Superior temporal gyrus (tissue), 1 donor: ENCODE measurements around the gene CAPN5.

Source experiments
- DNase-seq: peaks from one replicate; pipeline ENCODE4 v3.0.0-alpha.2; 2016; ENCODE audit errors: extremely low spot score

Gene CAPN5

DNA sequence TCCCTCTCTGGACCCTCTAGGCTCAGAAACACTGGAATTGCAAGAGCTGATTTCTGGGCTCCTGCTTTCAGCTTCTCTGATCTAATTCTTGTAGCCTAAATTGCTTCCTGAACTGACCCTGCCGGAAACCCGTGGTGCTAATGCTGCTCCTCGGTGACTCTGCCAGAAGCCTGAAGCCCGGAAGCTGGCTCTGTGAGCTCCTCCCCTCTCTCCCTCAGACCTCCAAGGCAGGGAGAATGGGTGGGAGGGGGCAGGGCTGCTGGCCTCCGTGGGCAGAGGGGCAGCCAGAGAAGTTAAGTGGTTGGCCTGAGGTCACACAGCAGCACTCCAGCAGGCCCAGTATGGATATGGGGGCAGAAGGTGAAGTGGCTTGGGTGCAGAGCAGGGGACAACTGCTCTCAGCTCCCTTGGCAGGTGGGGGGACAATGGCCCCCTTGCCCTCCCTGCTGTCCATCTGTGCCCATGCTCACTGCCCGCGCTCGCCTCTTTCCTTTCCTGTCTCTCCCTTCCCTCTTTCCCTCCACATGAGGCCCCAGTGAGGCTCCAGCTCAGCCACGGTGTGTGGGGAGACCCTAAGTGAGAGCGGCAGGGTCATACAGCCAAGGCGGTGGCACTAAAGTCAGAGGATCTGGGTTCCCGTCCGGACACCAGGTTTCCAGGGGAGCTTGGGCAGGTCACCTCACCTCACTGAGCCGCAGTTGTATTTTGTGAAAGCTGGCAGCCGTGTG, 16.2 kb downstream of the CAPN5 start:
- DNase-seq = no peak

DNA sequence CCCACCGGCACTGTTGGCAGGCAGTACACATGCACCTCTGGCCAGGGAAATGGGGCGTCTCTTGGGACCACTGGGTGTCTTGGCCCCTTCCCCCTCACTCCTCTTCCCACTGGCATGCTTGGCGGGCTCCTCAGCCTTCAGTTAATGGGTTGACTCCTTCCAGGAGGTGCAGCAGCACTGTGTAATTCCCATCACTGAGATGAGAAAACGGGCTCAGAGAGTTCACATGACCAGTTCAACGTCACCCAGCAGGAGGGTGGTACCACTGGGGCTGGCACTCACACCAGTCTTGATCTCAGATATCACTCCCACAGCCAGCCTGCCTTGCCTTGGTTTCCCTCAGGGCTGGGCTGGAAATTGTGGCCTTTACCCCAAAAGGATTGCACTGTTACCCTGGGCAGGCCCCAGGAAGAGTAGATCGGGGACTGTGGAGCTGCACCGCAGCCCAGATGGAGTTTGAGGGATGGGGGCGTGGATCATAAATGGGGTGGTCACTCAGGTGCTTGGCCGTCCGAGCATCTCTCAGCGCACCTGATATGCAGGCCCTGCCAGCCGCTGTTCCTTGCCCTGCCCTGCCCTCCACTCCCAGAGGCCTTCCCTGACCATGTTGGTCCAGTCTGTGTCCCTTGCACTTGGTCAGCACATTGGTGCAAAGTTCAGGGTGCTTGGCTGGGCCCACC, 16.9 kb downstream of the CAPN5 start:
- DNase-seq = no peak

DNA sequence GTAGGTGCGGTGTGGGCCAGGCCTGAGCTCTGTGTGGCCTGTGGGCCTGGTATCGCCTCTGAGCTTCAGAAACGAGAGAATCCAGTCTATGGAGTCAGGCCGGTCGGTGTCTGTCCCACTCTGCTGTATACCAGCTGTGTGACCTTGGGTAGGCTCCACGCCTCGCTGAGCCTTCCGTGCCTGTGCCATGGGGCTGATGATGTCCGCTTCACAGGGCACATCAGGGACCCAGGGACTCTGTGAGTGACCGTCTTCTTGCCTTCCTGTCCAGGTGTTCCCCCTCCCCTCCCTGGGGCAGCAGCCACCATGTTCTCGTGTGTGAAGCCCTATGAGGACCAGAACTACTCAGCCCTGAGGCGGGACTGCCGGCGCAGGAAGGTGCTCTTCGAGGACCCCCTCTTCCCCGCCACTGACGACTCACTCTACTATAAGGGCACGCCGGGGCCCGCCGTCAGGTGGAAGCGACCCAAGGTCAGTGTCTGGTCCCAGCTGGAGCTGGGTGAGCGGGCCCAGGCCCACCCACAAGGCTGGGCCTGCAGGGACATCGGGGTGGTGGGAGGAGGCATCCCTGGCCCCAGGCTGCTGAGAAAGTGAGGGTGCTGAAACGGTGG, 17.9 kb downstream of the CAPN5 start:
- no peak for DNase-seq

DNA sequence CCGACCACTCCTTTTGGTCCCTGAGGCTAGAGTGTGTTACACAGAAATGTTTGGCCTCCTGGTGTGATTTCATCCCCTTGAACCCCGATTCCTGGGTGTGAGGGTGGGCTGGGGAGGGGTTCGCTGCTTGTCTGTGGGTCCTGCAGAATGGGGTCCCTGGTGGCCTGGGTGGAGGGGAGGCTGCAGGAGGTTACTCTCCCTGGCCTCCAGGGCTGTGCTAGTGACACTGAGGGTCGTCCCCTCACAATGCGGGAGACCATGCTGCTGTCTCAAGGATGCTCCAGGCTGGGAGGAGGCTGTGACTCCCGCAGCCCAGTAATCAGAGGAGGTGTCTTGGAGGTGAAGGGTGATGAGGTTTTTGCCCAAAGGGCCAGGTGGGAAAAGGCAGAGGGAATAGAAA, 18.9 kb downstream of the CAPN5 start:
- DNase-seq = no peak

DNA sequence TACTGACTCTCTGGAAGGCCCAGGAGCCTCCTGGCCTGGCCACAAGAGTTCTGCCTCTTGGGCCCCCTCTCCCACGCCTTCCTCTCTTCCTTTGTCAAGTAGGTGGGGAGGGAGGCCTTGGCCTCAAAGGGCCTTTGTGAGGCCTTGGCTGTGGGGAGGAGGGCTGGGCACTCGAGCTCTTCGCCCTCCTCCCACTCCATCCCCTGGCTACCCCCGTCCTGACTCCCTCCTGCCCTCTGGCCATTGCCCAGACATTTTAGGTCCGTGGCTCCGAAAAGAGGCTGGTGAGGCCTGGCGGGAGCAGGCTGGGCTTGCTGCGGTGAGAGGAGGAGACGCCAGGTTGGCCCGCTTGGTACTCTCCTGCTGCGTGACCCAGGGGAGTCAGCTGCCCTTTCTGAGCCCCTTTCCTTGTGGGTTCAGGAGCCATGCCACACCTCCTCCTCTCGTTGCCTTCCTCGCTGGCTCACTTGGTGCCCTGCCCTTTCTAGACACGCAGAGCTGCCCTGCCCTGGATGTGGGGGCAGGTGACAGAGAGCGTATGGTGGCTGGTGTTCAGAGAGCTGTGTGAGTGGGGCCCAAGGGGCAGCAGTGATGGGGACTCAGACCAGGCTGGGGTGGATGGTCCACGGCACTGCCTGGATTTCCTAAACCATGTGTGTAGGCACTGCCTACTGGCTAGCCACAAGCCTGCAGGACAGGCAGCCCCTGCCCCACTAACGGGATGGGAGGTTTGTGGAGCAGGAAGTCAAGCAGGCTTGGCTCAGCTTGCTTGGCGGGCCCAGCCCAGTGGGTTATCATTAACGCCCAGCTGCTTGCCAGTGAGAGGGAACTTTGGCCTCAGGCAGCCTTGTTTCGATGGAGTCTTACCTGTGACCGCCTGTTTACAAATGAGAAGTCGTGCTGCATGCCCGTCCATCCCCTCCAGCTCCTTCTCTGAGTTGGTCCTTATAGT, 20.0 kb downstream of the CAPN5 start:
- DNase-seq = no peak

DNA sequence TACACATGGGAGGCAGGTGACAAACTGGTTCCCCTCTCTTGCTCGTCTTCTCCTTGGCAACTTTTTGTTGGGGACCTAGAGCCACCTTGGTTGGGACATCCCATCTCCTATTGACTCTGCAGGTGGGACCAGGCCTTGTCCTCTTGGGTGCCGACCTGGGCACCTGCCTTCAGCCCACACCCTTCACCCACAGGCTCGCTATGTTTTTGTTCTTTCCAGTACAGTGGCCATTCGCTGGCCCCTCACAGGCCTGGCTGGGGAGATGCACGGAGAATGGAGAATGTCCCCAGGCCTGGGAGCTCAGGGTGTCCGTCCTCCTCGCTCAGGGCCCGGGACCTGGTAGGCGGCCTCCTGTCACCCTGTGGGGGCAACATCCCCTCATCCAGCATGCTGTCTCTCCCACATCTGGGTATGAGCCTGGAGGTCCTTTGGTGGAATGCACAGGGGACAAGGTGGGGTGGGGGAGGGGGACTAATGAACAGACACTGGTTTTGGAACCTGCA, 21.0 kb downstream of the CAPN5 start:
- DNase-seq = no peak

DNA sequence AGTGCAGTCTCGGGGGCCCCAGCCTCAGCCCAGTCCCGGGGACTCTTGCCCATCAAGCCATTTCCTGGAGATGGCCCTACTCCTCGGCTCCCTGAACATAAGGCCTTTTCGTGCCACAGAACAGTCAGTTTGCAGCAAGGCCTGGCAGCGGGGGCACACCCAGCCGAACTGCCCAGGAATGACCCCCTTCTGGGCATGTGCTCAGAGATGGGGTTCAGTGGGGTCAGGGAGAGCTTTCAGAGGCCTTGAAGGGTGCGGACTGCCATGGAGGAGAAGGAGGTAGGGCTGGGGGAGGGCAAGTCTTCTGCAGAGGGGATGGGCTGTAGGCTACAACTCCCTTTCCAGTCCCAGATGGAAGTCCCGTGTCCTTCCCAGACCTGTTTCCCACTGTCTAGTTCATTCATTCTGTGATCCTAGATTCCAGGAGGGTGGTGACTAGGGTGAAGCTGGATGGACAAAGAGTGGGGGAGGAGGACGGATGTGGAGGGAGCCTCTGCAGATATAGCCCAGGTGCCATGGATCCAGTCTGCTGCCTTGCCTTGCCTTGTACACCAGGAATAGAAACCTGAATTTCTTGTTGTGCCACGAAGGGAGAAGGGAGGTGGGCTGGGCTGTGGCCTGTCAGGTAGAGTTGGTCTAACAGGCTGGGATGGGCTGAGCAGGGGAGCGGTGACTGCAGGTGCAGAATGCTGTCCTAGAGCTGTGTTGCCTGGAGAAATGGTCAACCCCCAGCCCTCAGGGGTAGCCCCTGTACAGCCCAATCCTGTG, 21.6 kb downstream of the CAPN5 start:
- no peak for DNase-seq

DNA sequence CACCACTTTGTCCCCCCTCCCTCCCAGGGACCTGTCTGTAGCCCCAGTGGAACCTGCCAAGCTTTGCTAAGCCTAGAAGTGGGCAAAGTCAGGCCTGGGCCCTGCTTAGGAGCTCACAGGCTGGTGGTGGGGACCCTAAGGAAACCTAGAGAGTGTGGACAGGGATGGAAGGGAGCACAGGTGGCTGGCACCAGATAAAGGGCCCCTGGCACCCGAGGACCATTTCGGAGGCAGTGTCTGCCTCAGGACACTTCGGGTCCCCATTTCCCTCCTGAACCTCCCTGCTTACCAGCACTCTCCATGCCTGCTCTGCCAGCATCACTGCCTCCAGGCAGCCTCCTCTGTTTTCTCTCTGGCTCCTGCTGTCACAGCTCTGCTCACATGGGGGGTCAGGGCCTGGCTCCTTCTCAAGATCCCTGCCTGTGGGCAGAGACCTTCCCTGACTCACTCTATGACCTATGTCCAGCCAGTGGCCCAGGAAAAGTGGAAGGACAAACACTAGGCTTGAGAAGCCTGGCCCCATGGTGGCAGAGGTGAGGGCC, 22.3 kb downstream of the CAPN5 start:
- DNase-seq = no peak

DNA sequence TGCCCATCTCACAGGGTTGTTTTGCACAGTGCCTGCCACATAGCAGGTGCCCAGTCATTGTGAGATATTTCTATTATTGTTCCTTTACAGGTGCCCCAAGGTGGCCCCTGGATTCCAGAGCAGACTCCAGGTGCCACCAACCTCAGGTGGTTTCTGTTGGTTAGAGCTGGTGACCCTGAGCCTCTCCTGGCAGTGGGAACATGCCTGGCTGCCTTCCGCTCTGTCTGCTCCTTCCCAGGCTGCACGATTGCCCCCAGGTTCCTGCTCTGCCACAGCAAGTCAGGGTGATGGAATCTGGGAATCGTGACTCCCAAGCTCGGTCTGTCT, 23.2 kb downstream of the CAPN5 start:
- DNase-seq = no peak

DNA sequence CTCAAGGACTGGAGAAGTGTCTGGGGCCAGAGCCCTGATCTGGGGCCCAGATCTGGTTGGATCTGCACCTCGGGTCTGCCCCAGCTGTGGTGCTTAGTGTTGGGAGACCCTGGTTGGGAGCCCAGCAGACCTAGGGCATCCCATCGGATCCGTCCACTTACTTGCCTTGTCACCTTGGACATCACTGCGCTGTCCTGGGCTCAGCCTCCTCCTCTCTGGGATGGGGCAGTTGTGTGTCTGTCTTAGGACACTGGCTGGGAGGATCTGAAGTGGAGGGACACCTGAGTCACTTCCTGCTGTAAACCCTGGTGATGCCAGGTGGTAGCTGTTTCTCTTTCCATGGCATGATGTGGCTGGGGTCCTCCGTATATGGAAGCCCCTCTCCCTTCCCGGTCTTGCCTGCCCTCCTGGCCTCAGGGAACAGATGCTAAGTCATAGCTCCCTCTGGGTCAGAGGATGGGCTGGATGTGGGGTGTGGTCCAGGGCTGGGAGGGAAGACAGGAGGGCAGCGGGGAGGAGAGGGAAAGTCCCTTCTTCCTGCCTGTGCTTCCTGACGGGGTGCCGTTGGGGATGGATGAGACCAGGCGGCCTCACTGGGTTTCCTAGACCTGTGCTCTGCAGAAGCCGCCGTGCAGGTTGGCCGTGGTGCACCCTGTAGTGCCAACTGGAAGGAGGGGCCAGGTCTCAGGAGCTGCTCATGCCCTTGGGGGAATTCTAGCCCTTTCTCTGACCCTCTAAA, 23.8 kb downstream of the CAPN5 start:
- DNase-seq = no peak

DNA sequence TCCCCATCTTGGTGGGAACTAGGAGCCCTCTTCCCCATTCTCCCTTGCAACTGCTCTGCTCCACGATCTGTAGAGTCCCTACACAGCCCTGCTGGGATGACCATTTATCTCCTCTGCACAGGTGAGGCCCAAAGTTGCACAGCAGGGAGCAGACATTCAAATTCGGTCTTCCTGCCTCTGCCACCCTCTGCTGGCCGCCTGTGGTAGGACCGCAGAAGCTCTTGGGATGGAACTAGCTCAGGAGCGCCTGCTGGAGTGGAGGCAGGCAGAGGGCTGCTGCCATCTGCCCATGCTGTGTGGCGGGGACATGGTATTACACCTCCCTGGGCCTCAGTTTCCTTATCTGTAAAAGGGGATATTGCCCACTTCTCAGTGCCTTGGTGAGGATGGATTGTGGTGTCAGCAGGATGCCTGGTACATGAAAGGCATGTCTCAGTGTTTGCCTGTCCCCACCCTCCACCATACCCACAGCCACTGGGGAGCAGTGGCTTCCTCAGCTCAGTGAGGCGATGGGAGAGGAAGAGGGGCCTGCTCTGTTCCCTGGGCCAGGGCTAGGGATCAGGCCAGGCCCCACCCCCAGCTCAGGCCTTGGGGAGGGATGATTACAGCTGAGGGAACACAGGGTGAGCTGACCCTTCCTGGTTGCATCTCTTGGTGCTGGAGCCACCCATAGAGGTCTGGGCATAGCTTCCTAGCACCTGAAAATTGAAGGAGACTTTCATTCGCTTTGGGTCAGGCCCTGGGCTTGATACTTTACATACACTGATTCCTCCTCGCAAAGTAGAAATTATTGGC, 24.6 kb downstream of the CAPN5 start:
- DNase-seq = peak; percentile 82

DNA sequence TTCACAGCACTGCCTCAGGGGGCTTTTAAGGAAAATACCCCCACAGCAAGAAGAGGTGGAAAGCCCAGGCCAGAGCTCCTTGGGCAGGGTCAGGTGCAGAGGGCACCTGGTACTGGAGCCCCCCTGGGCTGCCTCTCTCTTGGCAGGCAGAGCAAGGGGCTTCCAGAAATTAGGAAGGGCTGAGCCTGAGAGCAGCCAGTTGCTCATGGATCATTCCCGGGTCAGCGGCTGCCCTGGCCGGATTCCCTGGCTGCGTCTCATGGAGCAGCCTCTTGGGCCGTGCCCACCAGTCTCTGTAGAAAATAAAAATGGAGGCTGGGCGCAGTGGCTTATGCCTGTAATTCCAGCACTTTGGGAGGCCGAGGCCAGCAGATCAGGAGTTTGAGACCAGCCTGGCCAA, 25.6 kb downstream of the CAPN5 start:
- DNase-seq = no peak

DNA sequence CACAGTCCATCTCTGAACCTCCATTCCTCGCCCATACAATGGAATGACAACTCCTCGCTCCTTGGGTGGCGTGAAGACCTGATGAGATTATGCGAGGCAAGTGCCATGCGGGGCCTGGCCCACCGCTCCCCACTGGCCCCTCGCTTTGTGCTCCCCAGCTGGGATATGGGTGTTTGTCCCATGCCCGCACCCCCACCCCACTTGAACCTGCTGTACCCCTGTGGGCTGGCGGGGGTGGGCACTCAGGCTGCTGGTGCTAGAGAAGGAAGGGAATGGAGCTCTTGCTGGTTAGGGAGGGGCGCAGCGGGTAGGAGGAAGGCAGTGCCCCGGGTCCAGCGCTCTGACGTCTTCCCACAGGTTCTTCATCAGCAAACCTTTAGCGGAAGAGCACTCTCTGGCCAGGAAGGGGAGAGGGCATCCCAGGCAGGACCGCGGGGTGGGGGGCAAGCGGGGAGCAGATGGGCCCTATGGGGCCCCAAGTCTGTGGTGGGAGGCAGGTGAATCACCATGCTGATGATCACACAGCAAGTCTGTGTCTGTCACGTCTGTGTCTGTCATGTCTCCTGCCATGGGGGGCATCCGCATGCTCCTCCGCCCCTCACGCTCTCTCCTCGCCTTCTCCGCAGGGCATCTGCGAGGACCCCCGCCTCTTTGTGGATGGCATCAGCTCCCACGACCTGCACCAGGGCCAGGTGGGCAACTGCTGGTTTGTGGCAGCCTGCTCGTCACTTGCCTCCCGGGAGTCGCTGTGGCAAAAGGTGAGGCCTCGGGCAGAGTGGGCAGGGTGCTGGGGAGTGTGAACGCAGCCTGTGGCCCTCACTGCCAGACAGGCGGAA, 26.5 kb downstream of the CAPN5 start:
- DNase-seq = no peak

DNA sequence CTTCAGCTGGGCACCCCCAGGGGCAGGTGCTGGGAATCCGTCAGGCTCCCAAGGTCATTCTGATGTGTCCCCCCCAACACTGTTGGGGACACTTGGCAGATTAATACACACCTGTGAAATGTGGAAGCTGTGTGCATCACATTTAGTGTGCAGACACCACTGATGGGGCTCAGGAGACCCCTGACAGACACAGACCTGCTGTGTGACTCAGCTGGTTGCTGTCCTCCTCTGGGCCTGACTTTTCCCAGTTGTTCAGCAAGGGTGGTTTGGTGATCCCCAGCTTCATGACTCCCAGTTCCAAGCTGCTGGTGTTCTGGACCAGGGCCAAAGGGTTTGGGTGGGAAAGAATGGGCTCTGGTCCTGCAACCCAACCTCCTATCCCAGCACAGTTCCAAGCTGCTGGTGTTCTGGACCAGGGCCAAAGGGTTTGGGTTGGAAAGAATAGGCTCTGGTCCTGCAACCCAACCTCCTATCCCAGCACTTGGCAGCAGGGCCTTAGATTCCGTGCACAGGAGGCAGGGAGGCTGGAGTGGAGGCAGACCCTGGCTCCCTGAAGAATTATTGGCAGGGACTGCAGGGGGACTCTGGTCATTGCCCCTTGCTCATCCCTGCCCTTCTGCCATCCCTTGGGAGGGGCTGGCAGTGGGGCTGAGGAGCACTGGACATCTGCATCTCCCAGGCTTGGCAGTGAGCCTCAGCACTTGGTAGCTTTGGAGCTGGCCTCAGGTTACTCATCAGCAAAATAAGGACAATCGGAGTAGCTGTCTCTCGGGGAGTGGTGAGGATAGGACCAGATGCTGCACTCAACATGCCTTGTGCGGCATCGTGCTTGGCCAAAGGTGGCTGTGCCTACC, 27.4 kb downstream of the CAPN5 start:
- DNase-seq = no peak

DNA sequence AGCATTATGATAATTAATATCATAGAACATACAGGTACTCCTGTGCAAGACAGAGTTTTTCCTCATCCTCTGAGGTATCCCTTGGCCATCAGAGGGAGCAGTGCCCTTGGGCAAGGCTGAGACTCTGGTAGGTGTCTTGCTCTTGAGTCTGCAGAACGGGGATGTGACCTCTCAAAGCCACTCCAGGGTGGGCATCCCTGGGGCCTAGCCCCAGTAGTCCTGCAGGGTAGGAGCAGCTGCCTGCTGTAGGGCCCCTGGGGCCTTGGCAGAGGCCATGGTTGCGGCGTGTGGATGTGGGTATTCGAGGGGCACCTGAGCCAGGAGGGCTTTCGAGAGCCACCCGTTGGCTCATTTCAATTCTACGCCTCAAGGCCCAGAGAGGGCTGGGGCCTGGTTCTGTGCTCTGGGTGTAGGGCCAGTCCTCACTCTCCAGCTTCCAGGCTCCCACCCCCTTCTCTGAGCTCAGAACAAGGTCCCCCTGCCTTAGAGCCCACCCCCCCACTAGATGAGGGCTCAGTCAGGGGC, 28.1 kb downstream of the CAPN5 start:
- DNase-seq = no peak

DNA sequence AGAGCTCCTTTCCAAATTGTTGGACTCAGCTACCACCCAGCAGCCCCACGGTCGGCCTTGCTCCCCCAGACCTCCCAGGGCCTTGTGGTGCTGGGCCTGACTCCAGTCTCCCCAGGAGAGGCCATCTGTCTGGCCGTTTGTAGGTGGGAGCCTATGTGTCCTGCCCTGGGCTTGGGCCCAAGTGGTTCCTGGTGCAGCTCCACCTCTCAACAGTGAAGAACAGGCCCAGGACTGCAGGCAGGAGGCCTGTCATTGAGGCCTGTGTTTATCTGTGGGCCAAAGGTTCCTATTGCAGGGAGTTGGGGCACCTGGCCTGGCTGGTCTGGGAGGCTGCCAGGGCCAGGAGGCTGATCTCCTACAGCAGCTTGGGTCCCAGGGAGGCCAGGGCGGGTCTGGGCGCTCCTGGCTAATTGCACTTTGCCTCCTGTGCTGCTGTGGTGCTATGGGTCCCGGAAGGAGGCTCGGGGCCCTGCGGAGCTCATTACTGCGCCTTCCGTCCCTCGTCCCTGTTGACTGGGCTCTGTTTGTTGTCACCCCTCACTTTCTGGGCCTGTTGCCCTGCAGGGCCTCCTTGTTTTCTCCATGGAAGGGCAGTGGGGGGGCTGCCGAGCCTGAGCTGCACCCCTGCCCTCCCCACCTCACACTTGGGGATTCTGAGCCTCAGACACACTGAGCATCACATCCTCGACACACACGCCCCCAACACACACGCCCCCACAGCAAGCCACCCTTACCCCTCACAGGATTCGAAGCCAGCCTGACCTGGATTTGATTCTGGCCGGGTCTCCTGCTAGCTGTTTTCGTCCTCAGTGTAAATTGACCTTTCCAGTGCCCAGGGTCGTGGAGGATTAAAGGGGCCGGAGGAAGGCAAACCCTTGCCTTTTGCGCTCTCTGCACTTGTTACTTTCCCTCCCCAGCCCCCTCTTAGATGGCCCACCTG, 29.1 kb downstream of the CAPN5 start:
- no peak for DNase-seq
